HG03469 (cell line): ENCODE measurements around the gene ATP8A2.

ENCODE experiments used
- ATAC-seq: cut with Tn5 transposase; IDR thresholded peaks from one replicate; pipeline ENCODE4 v1.9.1; 2021; ENCODE audit warnings: mild to moderate bottlenecking, moderate library complexity, moderate number of reproducible peaks; ENCODE audit not compliant: unreplicated experiment

ATP8A2 gene

GRCh38 chr13:25380741-25381324 lies 9.1 kb downstream of the ATP8A2 start:
- ATAC-seq: no peak

- no peak for ATAC-seq
Measured at GRCh38 chr13:25384758-25385410, 13.1 kb downstream of the ATP8A2 start.

GRCh38 chr13:25391932-25392331 lies 20.2 kb downstream of the ATP8A2 start:
- ATAC-seq: no peak

GRCh38 chr13:25394402-25395060 lies 22.8 kb downstream of the ATP8A2 start:
- no peak for ATAC-seq

GRCh38 chr13:25397763-25398162 lies 26.0 kb downstream of the ATP8A2 start:
- no peak for ATAC-seq

- ATAC-seq: no peak
Measured at GRCh38 chr13:25400925-25401324, 29.2 kb downstream of the ATP8A2 start.

GRCh38 chr13:25401958-25402357 lies 30.2 kb downstream of the ATP8A2 start:
- no peak for ATAC-seq

- ATAC-seq: no peak
Measured at GRCh38 chr13:25406377-25406776, 34.6 kb downstream of the ATP8A2 start.

- no peak for ATAC-seq
Measured at GRCh38 chr13:25409938-25410337, 38.2 kb downstream of the ATP8A2 start.

GRCh38 chr13:25415241-25415640 lies 43.5 kb downstream of the ATP8A2 start:
- ATAC-seq: no peak

GRCh38 chr13:25417535-25417934 lies 45.8 kb downstream of the ATP8A2 start:
- no peak for ATAC-seq

GRCh38 chr13:25420161-25420560 lies 48.4 kb downstream of the ATP8A2 start:
- ATAC-seq: no peak

GRCh38 chr13:25421612-25422011 lies 49.8 kb downstream of the ATP8A2 start:
- no peak for ATAC-seq

- no peak for ATAC-seq
Measured at GRCh38 chr13:25422153-25422552, 50.4 kb downstream of the ATP8A2 start.

- ATAC-seq: no peak
Measured at GRCh38 chr13:25423831-25424230, 52.1 kb downstream of the ATP8A2 start.

GRCh38 chr13:25429466-25429865 lies 57.7 kb downstream of the ATP8A2 start:
- ATAC-seq: no peak

- no peak for ATAC-seq
Measured at GRCh38 chr13:25432691-25433090, 60.9 kb downstream of the ATP8A2 start.

- no peak for ATAC-seq
Measured at GRCh38 chr13:25440061-25440460, 68.3 kb downstream of the ATP8A2 start.

- no peak for ATAC-seq
Measured at GRCh38 chr13:25446261-25446660, 74.5 kb downstream of the ATP8A2 start.

GRCh38 chr13:25447396-25447795 lies 75.6 kb downstream of the ATP8A2 start:
- no peak for ATAC-seq

- no peak for ATAC-seq
Measured at GRCh38 chr13:25453850-25454365, 82.1 kb downstream of the ATP8A2 start.

- ATAC-seq: no peak
Measured at GRCh38 chr13:25455146-25455545, 83.4 kb downstream of the ATP8A2 start.
